ENCODE results near the gene PCSK6. TPM values are rescaled to one million over a fixed set of nuclear protein-coding genes. Genes with fewer than 3 reads are reported as not detected.

The PCSK6 gene
- total and polyA plus RNA-seq, 7 donors, result 2.9 to 10.3 (median 6.4) TPM

- Histone ChIP-seq H3K36me3 (no peaks in the 10 kb centered on the region), H3K27me3 (no peaks in the 10 kb centered on the region), H3K9me3 (no peaks in the 10 kb centered on the region), H3K4me3 (no peak overlapping the region), H3K27ac (no peak overlapping the region), H3K4me1 (no peaks in the 10 kb centered on the region)
- intact Hi-C loops (cut with DNase I), result no loop called here
- 94 to 96% methylated on average over 4 of the region's 4 CpGs for WGBS, 2 donors
- DNase-seq, result no peak
- TF ChIP-seq, protein P1, sequence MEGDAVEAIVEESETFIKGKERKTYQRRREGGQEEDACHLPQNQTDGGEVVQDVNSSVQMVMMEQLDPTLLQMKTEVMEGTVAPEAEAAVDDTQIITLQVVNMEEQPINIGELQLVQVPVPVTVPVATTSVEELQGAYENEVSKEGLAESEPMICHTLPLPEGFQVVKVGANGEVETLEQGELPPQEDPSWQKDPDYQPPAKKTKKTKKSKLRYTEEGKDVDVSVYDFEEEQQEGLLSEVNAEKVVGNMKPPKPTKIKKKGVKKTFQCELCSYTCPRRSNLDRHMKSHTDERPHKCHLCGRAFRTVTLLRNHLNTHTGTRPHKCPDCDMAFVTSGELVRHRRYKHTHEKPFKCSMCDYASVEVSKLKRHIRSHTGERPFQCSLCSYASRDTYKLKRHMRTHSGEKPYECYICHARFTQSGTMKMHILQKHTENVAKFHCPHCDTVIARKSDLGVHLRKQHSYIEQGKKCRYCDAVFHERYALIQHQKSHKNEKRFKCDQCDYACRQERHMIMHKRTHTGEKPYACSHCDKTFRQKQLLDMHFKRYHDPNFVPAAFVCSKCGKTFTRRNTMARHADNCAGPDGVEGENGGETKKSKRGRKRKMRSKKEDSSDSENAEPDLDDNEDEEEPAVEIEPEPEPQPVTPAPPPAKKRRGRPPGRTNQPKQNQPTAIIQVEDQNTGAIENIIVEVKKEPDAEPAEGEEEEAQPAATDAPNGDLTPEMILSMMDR (IDR thresholded peaks at IDR 0.05), result no peak
- TF ChIP-seq POLR2AphosphoS5 (IDR thresholded peaks at IDR 0.05) (no peak), EP300 (IDR thresholded peaks at IDR 0.05) (no peak), POLR2A (IDR thresholded peaks at IDR 0.05) (no peak)
Measured at GRCh38 chr15:101409621-101410020, 79.9 kb downstream of the PCSK6 start.

- TF ChIP-seq POLR2AphosphoS5 (IDR thresholded peaks at IDR 0.05) (no peak), EP300 (IDR thresholded peaks at IDR 0.05) (no peak), POLR2A (IDR thresholded peaks at IDR 0.05) (no peak)
- TF ChIP-seq, protein P1 (IDR thresholded peaks at IDR 0.05), result no peak
- H3K27me3 ChIP-seq, result no peaks in the 10 kb centered on the region
- no peaks in the 10 kb centered on the region for H3K36me3 ChIP-seq
- no peaks in the 10 kb centered on the region for H3K9me3 ChIP-seq
- H3K4me1 ChIP-seq, result no peaks in the 10 kb centered on the region
- intact Hi-C loops (cut with DNase I), result no loop called here
- WGBS, 2 donors, result 92 to 96% methylated on average over 23 of the region's 23 CpGs
- DNase-seq, result no peak
- no peak overlapping the region for H3K4me3 ChIP-seq
- H3K27ac ChIP-seq, result no peak overlapping the region
Measured at GRCh38 chr15:101407966-101408775, 81.3 kb downstream of the PCSK6 start.

GRCh38 chr15:101407439-101407838 is 82.1 kb downstream of the PCSK6 start:
- 63 to 91% methylated on average over 5 of the region's 5 CpGs for WGBS, 2 donors
- TF ChIP-seq, protein P1 (IDR thresholded peaks at IDR 0.05), result no peak
- TF ChIP-seq EP300 (IDR thresholded peaks at IDR 0.05) (no peak), POLR2AphosphoS5 (IDR thresholded peaks at IDR 0.05) (no peak), POLR2A (IDR thresholded peaks at IDR 0.05) (no peak)

GRCh38 chr15:101406526-101407195 is 82.8 kb downstream of the PCSK6 start:
- Histone ChIP-seq H3K9me3 (no peaks in the 10 kb centered on the region), H3K27me3 (no peaks in the 10 kb centered on the region), H3K27ac (no peak overlapping the region), H3K4me1 (no peaks in the 10 kb centered on the region), H3K4me3 (no peak overlapping the region), H3K36me3 (no peaks in the 10 kb centered on the region)
- no peak for DNase-seq
- intact Hi-C loops (cut with DNase I), result no loop called here
- 85 to 95% methylated on average over 20 of the region's 20 CpGs for WGBS, 2 donors
- TF ChIP-seq, protein P1 (IDR thresholded peaks at IDR 0.05), result no peak
- TF ChIP-seq EP300 (IDR thresholded peaks at IDR 0.05) (no peak), POLR2AphosphoS5 (IDR thresholded peaks at IDR 0.05) (no peak), POLR2A (IDR thresholded peaks at IDR 0.05) (no peak)

More at GRCh38 chr15:101407439-101407838, 82.1 kb downstream of the PCSK6 start:
- H3K4me3 ChIP-seq, result no peak overlapping the region
- H3K9me3 ChIP-seq, result no peaks in the 10 kb centered on the region
- DNase-seq, result no peak
- no peaks in the 10 kb centered on the region for H3K4me1 ChIP-seq
- no peaks in the 10 kb centered on the region for H3K36me3 ChIP-seq
- intact Hi-C loops (cut with DNase I), result no loop called here
- no peaks in the 10 kb centered on the region for H3K27me3 ChIP-seq
- H3K27ac ChIP-seq, result no peak overlapping the region

Measured in sigmoid colon (tissue), 7 donors.